IMR-90 (cell line): ENCODE measurements around the gene LYRM4. TPM values are rescaled to one million over a fixed set of nuclear protein-coding genes. Genes with fewer than 3 reads are reported as not detected.
A peak's percentile ranks its signal among the peaks of the same experiment; 100 is the strongest.

Source experiments
- ATAC-seq: fragments of 200-7000 bp; cut with Tn5 transposase; 2 replicates; pipeline ENCODE4 v1.9.1; 2020; ENCODE audit warnings: low read depth, mild to moderate bottlenecking, moderate library complexity
- BruUV-seq: library from RNA; stranded (reverse); fragments of 400-500 nt; replicated peaks from 2 replicates; lab custom pipeline; 2021; lab: Mats Ljungman, UMichigan
- CTCF ChIA-PET: fragments of 300-600 bp; formaldehyde crosslinking; extraction: SDS; loops from one replicate; lab custom pipeline; 2021; ENCODE audit warnings: antibody characterized with exemption; lab: Yijun Ruan, JAX
- POLR2A ChIA-PET: fragments of 300-600 bp; sonication (Branson Sonifier 250); formaldehyde crosslinking; loops from one replicate; lab custom pipeline; 2022; ENCODE audit warnings: antibody characterized with exemption; ENCODE audit not compliant: unreplicated experiment; lab: Charles Lee
- DNase-seq: peaks from one replicate; pipeline ENCODE4 v3.0.0; 2013
- H2AFZ ChIP-seq: replicated peaks from 2 replicates; pipeline ENCODE3; 2013; ENCODE audit warnings: low read length, mild to moderate bottlenecking; ENCODE audit not compliant: poor library complexity
- H2AK5ac ChIP-seq: 2 replicates; pipeline ENCODE4 v1.6.1; 2013; ENCODE audit warnings: low read depth, low read length, inconsistent platforms
- H2AK9ac ChIP-seq: replicated peaks from 2 replicates; pipeline ENCODE3; 2013; ENCODE audit warnings: mild to moderate bottlenecking, low read depth, low read length, moderate library complexity; ENCODE audit not compliant: poor library complexity
- H2BK120ac ChIP-seq: 2 replicates; pipeline ENCODE4 v1.6.1; 2013; ENCODE audit warnings: low read depth, low read length, inconsistent platforms
- H2BK15ac ChIP-seq: 3 replicates; pipeline ENCODE4 v1.6.1; 2013; ENCODE audit warnings: low read depth, low read length, inconsistent platforms
- H2BK20ac ChIP-seq: 2 replicates; pipeline ENCODE4 v1.6.1; 2013; ENCODE audit warnings: low read depth, mild to moderate bottlenecking, inconsistent platforms, low read length, moderate library complexity
- H2BK5ac ChIP-seq: 2 replicates; pipeline ENCODE4 v1.6.1; 2013; ENCODE audit warnings: mild to moderate bottlenecking, low read depth, low read length, inconsistent platforms; ENCODE audit not compliant: poor library complexity, severe bottlenecking
- H3K14ac ChIP-seq: replicated peaks from 2 replicates; pipeline ENCODE4 v1.6.1; 2013; ENCODE audit warnings: low read depth, low read length, inconsistent platforms
- H3K18ac ChIP-seq: 2 replicates; pipeline ENCODE4 v1.6.1; 2013; ENCODE audit warnings: low read depth, low read length, control low read depth
- H3K23ac ChIP-seq: 2 replicates; pipeline ENCODE4 v1.6.1; 2013; ENCODE audit warnings: low read depth, low read length, inconsistent platforms
- H3K27ac ChIP-seq: 2 replicates; pipeline ENCODE4 v1.5.1; 2013; ENCODE audit warnings: mild to moderate bottlenecking, control low read depth, low read length; ENCODE audit not compliant: insufficient read depth
- H3K27me3 ChIP-seq: 2 replicates; pipeline ENCODE4 v1.6.1; 2013; ENCODE audit warnings: low read length; ENCODE audit not compliant: control insufficient read depth, insufficient read depth
- H3K36me3 ChIP-seq: 2 replicates; pipeline ENCODE4 v1.6.1; 2013; ENCODE audit warnings: low read length, mixed read lengths; ENCODE audit not compliant: control insufficient read depth, insufficient read depth
- H3K4ac ChIP-seq: 2 replicates; pipeline ENCODE4 v1.6.1; 2013; ENCODE audit warnings: low read depth, low read length, inconsistent platforms
- H3K4me1 ChIP-seq: 2 replicates; pipeline ENCODE4 v1.6.1; 2013; ENCODE audit warnings: low read length, mixed read lengths; ENCODE audit not compliant: control insufficient read depth, insufficient read depth
- H3K4me2 ChIP-seq: 2 replicates; pipeline ENCODE4 v1.6.1; 2013; ENCODE audit warnings: low read depth, mild to moderate bottlenecking, control low read depth, low read length, moderate library complexity
- H3K4me3 ChIP-seq: 2 replicates; pipeline ENCODE4 v1.5.1; 2013; ENCODE audit warnings: low read depth, mild to moderate bottlenecking, control low read depth, low read length, moderate library complexity; ENCODE audit not compliant: insufficient read depth
- H3K56ac ChIP-seq: 2 replicates; pipeline ENCODE4 v1.6.1; 2013; ENCODE audit warnings: low read length, inconsistent platforms; ENCODE audit not compliant: insufficient read depth; ENCODE audit errors: extremely low read depth
- H3K79me1 ChIP-seq, 2 experiments: 2 replicates each; pipeline ENCODE4 v1.6.1; 2013; ENCODE audit warnings: low read length in 2 of 2, inconsistent platforms in 1 of 2, low read depth in 1 of 2
- H3K9ac ChIP-seq: 2 replicates; pipeline ENCODE4 v1.6.1; 2013; ENCODE audit warnings: low read depth, low read length, control low read depth
- H3K9me1 ChIP-seq: 2 replicates; pipeline ENCODE4 v1.6.1; 2013; ENCODE audit warnings: low read length, inconsistent platforms; ENCODE audit not compliant: insufficient read depth
- H3K9me3 ChIP-seq: 2 replicates; pipeline ENCODE4 v1.6.1; 2013; ENCODE audit warnings: low read length; ENCODE audit not compliant: control insufficient read depth, insufficient read depth
- H4K20me1 ChIP-seq: 2 replicates; pipeline ENCODE4 v1.6.1; 2013; ENCODE audit warnings: low read length, inconsistent platforms; ENCODE audit not compliant: insufficient read depth
- H4K5ac ChIP-seq: 2 replicates; pipeline ENCODE4 v1.6.1; 2013; ENCODE audit warnings: mild to moderate bottlenecking, low read depth, low read length, control low read depth
- H4K8ac ChIP-seq, 2 experiments: 2 replicates each; pipeline ENCODE4 v1.6.1; 2013; ENCODE audit warnings: low read depth in 2 of 2, low read length in 2 of 2, control low read depth in 1 of 2, inconsistent platforms in 1 of 2
- H4K91ac ChIP-seq: 2 replicates; pipeline ENCODE4 v1.6.1; 2013; ENCODE audit warnings: low read depth, low read length, inconsistent platforms; ENCODE audit not compliant: insufficient read depth
- CTCF ChIP-seq: conservative IDR thresholded peaks from 2 replicates; pipeline ENCODE4 v1.5.1; 2012; ENCODE audit warnings: mild to moderate bottlenecking, low read depth, low read length, improper control_type of control experiment
- ELK1 ChIP-seq: fragments of 150-350 bp; IDR thresholded peaks from 2 replicates; pipeline ENCODE4 v1.6.1; 2016; ENCODE audit warnings: low read depth, mild to moderate bottlenecking, low read length, moderate library complexity, borderline replicate concordance
- FOS ChIP-seq: fragments of 150-350 bp; IDR thresholded peaks from 2 replicates; pipeline ENCODE4 v1.6.1; 2016; ENCODE audit warnings: low read depth, low read length
- RAD21 ChIP-seq: IDR thresholded peaks from 2 replicates; pipeline ENCODE4 v1.6.1; 2012; ENCODE audit warnings: low read length, improper control_type of control experiment
- WGBS, 2 experiments: methylation state at CpG; one replicate each; pipeline versions ENCODE4 v1.1.5 to v1.1.7; 2013; ENCODE audit warnings: missing lambda C conversion rate in 2 of 2; ENCODE audit not compliant: insufficient read length in 1 of 2; ENCODE audit errors: extremely low coverage in 2 of 2; 5-methylcytosine and 5-hydroxymethylcytosine counted together
- dilution Hi-C: fragments of 300-500 bp; cut with HindIII; formaldehyde crosslinking; loops from one replicate; pipeline ENCODE4 v1.14.3; 2018; ENCODE audit warnings: low sequenced_read_pairs; ENCODE audit not compliant: unreplicated experiment
- in situ Hi-C: fragments of 300-500 bp; cut with MboI; formaldehyde crosslinking; loops from 3 replicates; pipeline ENCODE4 v1.14.3; 2019; ENCODE audit warnings: low sequenced_read_pairs, inconsistent platforms, mixed read lengths
- intact Hi-C: fragments of 100-400 bp; cut with micrococcal nuclease; formaldehyde crosslinking; loops from 2 replicates; pipeline ENCODE4 v1.10.0; 2022
- polyA plus RNA-seq, 3 experiments: library from polyadenylated mRNA; depleted of rRNA; stranded (reverse); fragments of >200 nt; gene quantifications; 2 replicates each; pipeline ENCODE4 v1.2.3, GENCODE V29; 2012; ENCODE audit warnings: low replicate concordance in 1 of 3
- total RNA-seq: library from RNA; depleted of rRNA; stranded (reverse); fragments of >200 nt; gene quantifications from 2 replicates; pipeline ENCODE4 v1.2.3, GENCODE V29; 2012

LYRM4 gene
- total and polyA plus RNA-seq, 2 of the 4 experiments (the other 2 are of a cell fraction): 11.5 to 26.6 TPM

- intact Hi-C loops (loop anchor here (10.0 kb wide), 1 partner anchor 167 kb away; no protein-coding TSS in a partner anchor), dilution Hi-C loops (no loop called here), in situ Hi-C loops (no loop called here)
- ChIA-PET POLR2A (no interaction called here), CTCF (interaction anchor here (0.6 kb wide), 1 partner anchor 9 kb away, joined by 4 read pairs; no protein-coding TSS in a partner anchor)
- no peak overlapping the region for H2AK5ac ChIP-seq
- no peaks in the 10 kb centered on the region for H3K9me3 ChIP-seq
- H3K23ac ChIP-seq: no peak overlapping the region
- no peaks in the 10 kb centered on the region; the same call in 1 of the 2 replicates for H3K9me1 ChIP-seq
- no peak overlapping the region for H2AFZ ChIP-seq
- H3K27ac ChIP-seq: no peak overlapping the region
- peak; percentile 68 for ATAC-seq
- no peak overlapping the region for H3K4me3 ChIP-seq
- H3K4me2 ChIP-seq: no peak overlapping the region
- no peak overlapping the region for H2AK9ac ChIP-seq
- H4K91ac ChIP-seq: no peak overlapping the region
- no peak overlapping the region for H4K5ac ChIP-seq
- H3K79me1 ChIP-seq: no peaks in the 10 kb centered on the region
- no peaks in the 10 kb centered on the region; the same call in none of the 2 replicates for H3K27me3 ChIP-seq
- no peak overlapping the region for H3K9ac ChIP-seq
- H2BK15ac ChIP-seq: no peak overlapping the region
- no TSS peak for BruUV-seq
- no peak overlapping the region for H4K8ac ChIP-seq
- no peak overlapping the region for H3K14ac ChIP-seq
- H3K36me3 ChIP-seq: no peaks in the 10 kb centered on the region
- H3K18ac ChIP-seq: no peak overlapping the region
- TF ChIP-seq CTCF (no peak), RAD21 (no peak), ELK1 (no peak), FOS (0 out of 2 replicates have a peak, but pooled peaks have one; percentile 2)
- WGBS, 2 experiments: 61% methylated on average over 7 of the region's 17 CpGs; no CpG with 5 or more reads in 1 of the 2 experiments
- no peak overlapping the region for H2BK5ac ChIP-seq
- no peak overlapping the region for H2BK20ac ChIP-seq
- peaks cover 2% of the 10 kb centered on the region; the same call in 1 of the 2 replicates for H3K4me1 ChIP-seq
- H2BK120ac ChIP-seq: no peak overlapping the region
- no peak overlapping the region for H3K56ac ChIP-seq
- no peak overlapping the region for H3K4ac ChIP-seq
- peak; percentile 52 for DNase-seq
- peaks cover 2% of the 10 kb centered on the region; the same call in 1 of the 2 replicates for H4K20me1 ChIP-seq
These were observed 148.5 kb downstream of the LYRM4 start for GRCh38 chr6:5112066-5112799.
